Osteocyte (in vitro differentiated cells): ENCODE results near the gene CCDC190. TPM values are rescaled to one million over a fixed set of nuclear protein-coding genes. Genes with fewer than 3 reads are reported as not detected.

Experiments used
- DNase-seq: peaks from one replicate; pipeline ENCODE4 v3.0.0; 2021; ENCODE audit warnings: mixed read lengths; ENCODE audit not compliant: unreplicated experiment; ENCODE audit errors: extremely low spot score
- H3K27ac Mint-ChIP-seq: one replicate; pipeline ENCODE4 v1.8.0; 2021; ENCODE audit warnings: mild to moderate bottlenecking, mixed read lengths; ENCODE audit not compliant: unreplicated experiment
- H3K27me3 Mint-ChIP-seq: one replicate; pipeline ENCODE4 v1.8.0; 2021; ENCODE audit warnings: mixed read lengths; ENCODE audit not compliant: unreplicated experiment
- H3K36me3 Mint-ChIP-seq: one replicate; pipeline ENCODE4 v1.8.0; 2021; ENCODE audit warnings: mixed read lengths; ENCODE audit not compliant: unreplicated experiment
- H3K4me1 Mint-ChIP-seq: one replicate; pipeline ENCODE4 v1.8.0; 2021; ENCODE audit warnings: mixed read lengths; ENCODE audit not compliant: unreplicated experiment
- H3K4me3 Mint-ChIP-seq: one replicate; pipeline ENCODE4 v1.8.0; 2021; ENCODE audit warnings: mild to moderate bottlenecking, moderate library complexity, mixed read lengths; ENCODE audit not compliant: unreplicated experiment
- H3K9me3 Mint-ChIP-seq: one replicate; pipeline ENCODE4 v1.8.0; 2021; ENCODE audit warnings: mixed read lengths; ENCODE audit not compliant: unreplicated experiment
- CTCF ChIP-seq: fragments of 200-600 bp; sonication (generic); IDR thresholded peaks from 2 replicates; pipeline ENCODE4 v1.5.0; 2021; ENCODE audit warnings: antibody characterized with exemption, mild to moderate bottlenecking, moderate library complexity
- total RNA-seq: library from RNA; stranded (reverse); gene quantifications from 2 replicates; pipeline ENCODE4 v1.2.1, GENCODE V29; 2021

The CCDC190 gene
- total RNA-seq, 1 donor from 2014 or later: 1.1 TPM

- peaks cover 63% of the 10 kb centered on the region for H3K4me1 Mint-ChIP-seq
- no peak for DNase-seq
- no peaks in the 10 kb centered on the region for H3K36me3 Mint-ChIP-seq
- peak overlapping the region; percentile 89 for H3K27ac Mint-ChIP-seq
- no peak overlapping the region for H3K4me3 Mint-ChIP-seq
- no peak for TF ChIP-seq CTCF
- no peaks in the 10 kb centered on the region for H3K9me3 Mint-ChIP-seq
- H3K27me3 Mint-ChIP-seq: no peaks in the 10 kb centered on the region
Observed at GRCh38 chr1:162855461-162856150, 5.4 kb downstream of the CCDC190 start.

- Mint-ChIP-seq H3K4me1 (peaks cover 55% of the 10 kb centered on the region), H3K9me3 (no peaks in the 10 kb centered on the region), H3K4me3 (no peak overlapping the region), H3K27me3 (no peaks in the 10 kb centered on the region), H3K27ac (peak overlapping the region; percentile 89), H3K36me3 (no peaks in the 10 kb centered on the region)
- no peak for DNase-seq
- TF ChIP-seq CTCF: peak; percentile 86
Observed at GRCh38 chr1:162854245-162854882, 6.6 kb downstream of the CCDC190 start.

DNA sequence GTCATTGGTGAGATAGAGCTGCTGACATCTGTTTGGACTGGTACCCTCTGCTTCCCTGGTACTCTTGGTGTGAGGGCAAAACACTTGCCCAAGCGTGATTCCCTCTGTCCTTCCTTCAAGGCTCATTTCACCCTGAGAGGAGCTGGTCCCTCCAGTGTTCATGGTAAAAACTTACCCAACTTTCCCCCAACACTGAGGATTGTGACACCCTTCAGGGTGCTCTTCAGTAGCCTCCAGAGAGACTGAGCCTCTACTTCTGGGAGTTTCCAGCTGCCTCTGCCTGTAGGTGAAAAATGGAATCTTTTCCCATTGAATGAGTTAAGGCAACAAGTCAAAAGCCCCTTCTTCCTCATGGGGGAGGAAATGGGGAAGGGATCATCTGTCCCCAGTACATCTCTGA, 9.6 kb downstream of the CCDC190 start:
- Mint-ChIP-seq H3K36me3 (no peaks in the 10 kb centered on the region), H3K4me3 (no peak overlapping the region), H3K9me3 (no peaks in the 10 kb centered on the region), H3K27me3 (no peaks in the 10 kb centered on the region), H3K27ac (no peak overlapping the region), H3K4me1 (peaks cover 39% of the 10 kb centered on the region)
- DNase-seq: no peak
- no peak for TF ChIP-seq CTCF

GRCh38 chr1:162849711-162850110, 11.3 kb downstream of the CCDC190 start:
- peaks cover 23% of the 10 kb centered on the region for H3K4me1 Mint-ChIP-seq
- no peak for DNase-seq
- no peaks in the 10 kb centered on the region for H3K36me3 Mint-ChIP-seq
- no peaks in the 10 kb centered on the region for H3K9me3 Mint-ChIP-seq
- no peak for TF ChIP-seq CTCF
- no peaks in the 10 kb centered on the region for H3K27me3 Mint-ChIP-seq
- H3K27ac Mint-ChIP-seq: no peak overlapping the region
- no peak overlapping the region for H3K4me3 Mint-ChIP-seq

DNA sequence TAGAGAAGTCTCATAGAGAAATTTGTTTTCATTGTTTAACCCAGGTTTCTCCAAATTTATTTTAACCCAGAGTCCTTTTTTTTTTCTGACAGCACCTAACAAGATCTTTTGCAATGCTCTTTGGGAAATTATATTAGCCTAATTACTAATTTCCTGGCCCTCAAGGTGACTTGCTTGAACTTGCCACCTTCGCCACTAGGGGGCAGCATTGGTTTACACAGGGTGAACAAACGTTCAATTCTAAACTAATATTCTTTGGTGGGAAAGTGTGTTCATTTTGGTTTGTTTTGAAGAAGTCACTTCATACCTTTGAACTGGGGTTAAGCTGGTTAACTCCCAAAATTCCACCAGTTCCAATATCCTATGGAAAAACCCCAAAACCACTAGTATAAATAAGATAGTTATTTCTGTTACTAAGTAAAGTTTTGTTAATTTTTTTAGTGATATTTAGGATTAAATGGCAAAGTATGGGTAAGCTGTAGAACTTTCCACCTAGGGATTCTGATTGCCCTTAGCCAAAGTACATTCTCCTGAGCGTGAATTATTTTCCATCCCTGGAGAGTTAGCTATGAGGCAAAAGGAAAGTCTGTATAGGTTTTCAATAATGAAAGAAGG, 13.0 kb downstream of the CCDC190 start:
- peak; percentile 89 for DNase-seq
- TF ChIP-seq CTCF: peak; percentile 96
- Mint-ChIP-seq H3K27me3 (no peaks in the 10 kb centered on the region), H3K4me3 (no peak overlapping the region), H3K36me3 (no peaks in the 10 kb centered on the region), H3K27ac (no peak overlapping the region), H3K4me1 (peaks cover 15% of the 10 kb centered on the region), H3K9me3 (no peaks in the 10 kb centered on the region)
